HepG2 (cell line): Measurements from ENCODE around the gene TLR5. TPM values are rescaled to one million over a fixed set of nuclear protein-coding genes. Genes with fewer than 3 reads are reported as not detected.

Source experiments
- ATF6 ChIP-seq: sonication (generic); formaldehyde crosslinking; conservative IDR thresholded peaks from 2 replicates; pipeline ENCODE4 v1.4.0; 2020; ENCODE audit warnings: missing genetic modification reagents
- DNMT3B ChIP-seq: conservative IDR thresholded peaks from 2 replicates; pipeline ENCODE4 v1.6.1; 2016; ENCODE audit warnings: missing biosample characterization, control low read depth
- EZH2 ChIP-seq: conservative IDR thresholded peaks from 2 replicates; pipeline ENCODE4 v1.6.1; 2012; ENCODE audit warnings: mild to moderate bottlenecking, low read depth, low read length, moderate library complexity
- KLF12 ChIP-seq: sonication (generic); formaldehyde crosslinking; IDR thresholded peaks from 2 replicates; pipeline ENCODE4 v1.4.0; 2020; ENCODE audit warnings: missing genetic modification reagents, borderline replicate concordance
- NFKB2 ChIP-seq: sonication (generic); formaldehyde crosslinking; IDR thresholded peaks from 2 replicates; pipeline ENCODE4 v1.4.0; 2020; ENCODE audit warnings: missing genetic modification reagents, borderline replicate concordance
- PAX8 ChIP-seq: sonication (generic); formaldehyde crosslinking; IDR thresholded peaks from 2 replicates; pipeline ENCODE4 v1.8.0; 2022; ENCODE audit warnings: mild to moderate bottlenecking, missing genetic modification reagents, borderline replicate concordance
- RARA ChIP-seq: IDR thresholded peaks from 2 replicates; pipeline ENCODE4 v1.6.1; 2016; ENCODE audit warnings: missing genetic modification reagents, missing compliant biosample characterization
- RERE ChIP-seq: IDR thresholded peaks from 2 replicates; pipeline ENCODE4 v1.6.1; 2016; ENCODE audit warnings: low read depth, missing genetic modification reagents, missing compliant biosample characterization
- SIX1 ChIP-seq: sonication (generic); formaldehyde crosslinking; IDR thresholded peaks from 2 replicates; pipeline ENCODE4 v1.4.0; 2020; ENCODE audit warnings: missing genetic modification reagents, borderline replicate concordance
- TCF7 ChIP-seq: sonication (generic); IDR thresholded peaks from 2 replicates; pipeline ENCODE4 v1.6.1; 2016; ENCODE audit warnings: antibody characterized with exemption, low read depth
- TEAD3 ChIP-seq: optimal IDR thresholded peaks from 2 replicates; pipeline ENCODE3; 2016; ENCODE audit warnings: borderline replicate concordance
- TFDP1 ChIP-seq: IDR thresholded peaks from 2 replicates; pipeline ENCODE4 v1.6.1; 2016; ENCODE audit warnings: missing compliant biosample characterization, missing genetic modification reagents, borderline replicate concordance
- ZNF383 ChIP-seq: sonication (generic); formaldehyde crosslinking; IDR thresholded peaks from 2 replicates; pipeline ENCODE4 v1.4.0; 2020; ENCODE audit warnings: missing genetic modification reagents, mild to moderate bottlenecking, borderline replicate concordance
- ZNF605 ChIP-seq: sonication (generic); formaldehyde crosslinking; IDR thresholded peaks from 2 replicates; pipeline ENCODE4 v1.8.0; 2022; ENCODE audit warnings: mild to moderate bottlenecking, missing genetic modification reagents
- ZNF816 ChIP-seq: sonication (generic); formaldehyde crosslinking; IDR thresholded peaks from 2 replicates; pipeline ENCODE4 v1.8.0; 2022; ENCODE audit warnings: missing genetic modification reagents, mild to moderate bottlenecking, borderline replicate concordance
- polyA plus RNA-seq, 8 experiments: library from polyadenylated mRNA; depleted of rRNA in 3 of 8; stranded (reverse) in 7 of 8; unstranded in 1 of 8; fragments of >200 nt; fragmentation: Illumina TruSeq in 4 of 8; extraction: Trizol in 4 of 8; gene quantifications; 2 replicates each; pipeline versions ENCODE4 v1.2.1 to v1.2.3, GENCODE V29; 2011 to 2016; ENCODE audit warnings: low read depth in 4 of 8, missing spikeins in 1 of 8, mixed read lengths in 1 of 8; ENCODE audit not compliant: insufficient read depth in 1 of 8
- total RNA-seq, 5 experiments: library from RNA; depleted of rRNA; stranded (reverse); fragments of >200 nt; fragmentation: Illumina TruSeq; extraction: Trizol; gene quantifications; 2 replicates each; pipeline ENCODE4 v1.2.3, GENCODE V29; 2016; ENCODE audit warnings: low read depth in 1 of 5
- TF ChIP-seq, protein P1 (sequence below): sonication (generic); formaldehyde crosslinking; IDR thresholded peaks from 2 replicates; pipeline ENCODE4 v1.8.0; 2022; ENCODE audit warnings: mild to moderate bottlenecking, missing genetic modification reagents
- TF ChIP-seq, protein P2 (sequence below): sonication (generic); formaldehyde crosslinking; IDR thresholded peaks from 2 replicates; pipeline ENCODE4 v1.4.0; 2020; ENCODE audit warnings: missing genetic modification reagents, mild to moderate bottlenecking, borderline replicate concordance

TLR5 gene
- total and polyA plus RNA-seq, 2 of the 13 experiments (the other 11 are each of a cell fraction or from before 2014, with no cell fraction given): not detected

GRCh38 chr1:223088713-223089240 is 54.3 kb downstream of the TLR5 start (continued):
- TF ChIP-seq TFDP1 (CRISPR knock-in tag) (no peak), TCF7 (0 out of 2 replicates have a peak, but pooled peaks have one; percentile 25), EZH2 (no peak), SIX1 (CRISPR knock-in tag) (no peak), NFKB2 (CRISPR knock-in tag) (no peak), TEAD3 (CRISPR knock-in tag) (peak; percentile 14), RARA (CRISPR knock-in tag) (0 out of 2 replicates have a peak, but pooled peaks have one; percentile 14), DNMT3B (CRISPR knock-in tag) (no peak), RERE (CRISPR knock-in tag) (no peak), KLF12 (CRISPR knock-in tag) (no peak), PAX8 (CRISPR knock-in tag) (no peak), ZNF605 (CRISPR knock-in tag) (no peak), ATF6 (no peak), ZNF816 (CRISPR knock-in tag) (no peak), ZNF383 (no peak)
- TF ChIP-seq, protein P1, sequence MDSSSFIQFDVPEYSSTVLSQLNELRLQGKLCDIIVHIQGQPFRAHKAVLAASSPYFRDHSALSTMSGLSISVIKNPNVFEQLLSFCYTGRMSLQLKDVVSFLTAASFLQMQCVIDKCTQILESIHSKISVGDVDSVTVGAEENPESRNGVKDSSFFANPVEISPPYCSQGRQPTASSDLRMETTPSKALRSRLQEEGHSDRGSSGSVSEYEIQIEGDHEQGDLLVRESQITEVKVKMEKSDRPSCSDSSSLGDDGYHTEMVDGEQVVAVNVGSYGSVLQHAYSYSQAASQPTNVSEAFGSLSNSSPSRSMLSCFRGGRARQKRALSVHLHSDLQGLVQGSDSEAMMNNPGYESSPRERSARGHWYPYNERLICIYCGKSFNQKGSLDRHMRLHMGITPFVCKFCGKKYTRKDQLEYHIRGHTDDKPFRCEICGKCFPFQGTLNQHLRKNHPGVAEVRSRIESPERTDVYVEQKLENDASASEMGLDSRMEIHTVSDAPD (CRISPR knock-in tag): no peak
- TF ChIP-seq, protein P2, sequence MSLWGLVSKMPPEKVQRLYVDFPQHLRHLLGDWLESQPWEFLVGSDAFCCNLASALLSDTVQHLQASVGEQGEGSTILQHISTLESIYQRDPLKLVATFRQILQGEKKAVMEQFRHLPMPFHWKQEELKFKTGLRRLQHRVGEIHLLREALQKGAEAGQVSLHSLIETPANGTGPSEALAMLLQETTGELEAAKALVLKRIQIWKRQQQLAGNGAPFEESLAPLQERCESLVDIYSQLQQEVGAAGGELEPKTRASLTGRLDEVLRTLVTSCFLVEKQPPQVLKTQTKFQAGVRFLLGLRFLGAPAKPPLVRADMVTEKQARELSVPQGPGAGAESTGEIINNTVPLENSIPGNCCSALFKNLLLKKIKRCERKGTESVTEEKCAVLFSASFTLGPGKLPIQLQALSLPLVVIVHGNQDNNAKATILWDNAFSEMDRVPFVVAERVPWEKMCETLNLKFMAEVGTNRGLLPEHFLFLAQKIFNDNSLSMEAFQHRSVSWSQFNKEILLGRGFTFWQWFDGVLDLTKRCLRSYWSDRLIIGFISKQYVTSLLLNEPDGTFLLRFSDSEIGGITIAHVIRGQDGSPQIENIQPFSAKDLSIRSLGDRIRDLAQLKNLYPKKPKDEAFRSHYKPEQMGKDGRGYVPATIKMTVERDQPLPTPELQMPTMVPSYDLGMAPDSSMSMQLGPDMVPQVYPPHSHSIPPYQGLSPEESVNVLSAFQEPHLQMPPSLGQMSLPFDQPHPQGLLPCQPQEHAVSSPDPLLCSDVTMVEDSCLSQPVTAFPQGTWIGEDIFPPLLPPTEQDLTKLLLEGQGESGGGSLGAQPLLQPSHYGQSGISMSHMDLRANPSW (CRISPR knock-in tag): no peak
